Tibial nerve (tissue), 4 donors: ENCODE measurements around the gene STAB2. TPM values are rescaled to one million over a fixed set of nuclear protein-coding genes. Genes with fewer than 3 reads are reported as not detected.

Source experiments
- DNase-seq, 2 donors: peaks; one replicate each; pipeline ENCODE4 v3.0.0-alpha.2; 2019; ENCODE audit warnings: low spot score in 2 of 2
- H3K27ac ChIP-seq, 4 donors: fragments of 200-600 bp; sonication (generic) in 3 of 4; one replicate each; pipeline ENCODE4 v1.5.1; 2017 to 2019; ENCODE audit warnings: mild to moderate bottlenecking in 1 of 4
- H3K27me3 ChIP-seq, 2 donors: fragments of 200-600 bp; sonication (generic) in 1 of 2; one replicate each; pipeline versions ENCODE4 v1.5.1 to v1.6.0; 2017 to 2019
- H3K36me3 ChIP-seq, 3 donors: fragments of 200-600 bp; sonication (generic); one replicate each; pipeline ENCODE4 v1.5.1; 2018 to 2019
- H3K4me1 ChIP-seq, 4 donors: fragments of 200-600 bp; sonication (generic) in 3 of 4; one replicate each; pipeline ENCODE4 v1.5.1; 2017 to 2019
- H3K4me3 ChIP-seq, 4 donors: fragments of 200-600 bp; sonication (generic) in 3 of 4; one replicate each; pipeline ENCODE4 v1.5.1; 2017 to 2019; ENCODE audit warnings: mild to moderate bottlenecking in 1 of 4, moderate library complexity in 1 of 4
- H3K9me3 ChIP-seq, 4 donors: fragments of 200-600 bp; sonication (generic) in 3 of 4; one replicate each; pipeline ENCODE4 v1.5.1; 2017 to 2019
- EP300 ChIP-seq, 2 donors: sonication (generic); formaldehyde crosslinking; IDR thresholded peaks; one replicate each; pipeline ENCODE4 v1.6.1; 2017; ENCODE audit warnings: antibody characterized with exemption in 2 of 2, mild to moderate bottlenecking in 1 of 2
- POLR2A ChIP-seq, 2 donors: fragments of 450-650 bp; IDR thresholded peaks; one replicate each; pipeline ENCODE4 v1.6.1; 2017; ENCODE audit warnings: antibody characterized with exemption in 2 of 2, mild to moderate bottlenecking in 2 of 2, moderate library complexity in 2 of 2
- WGBS, 2 donors: methylation state at CpG; one replicate each; pipeline ENCODE4 v1.1.5; 2018; 5-methylcytosine and 5-hydroxymethylcytosine counted together
- total RNA-seq, 4 donors: library from RNA; depleted of rRNA; stranded (reverse); fragments of >200 nt; gene quantifications; one replicate each; pipeline ENCODE4 v1.1.0, GENCODE V29; 2016
- TF ChIP-seq, protein P1 (sequence below), 5 experiments: fragments of 200-600 bp in 3 of 5; fragments of 450-650 bp in 2 of 5; sonication (generic) in 3 of 5; IDR thresholded peaks; one replicate each; pipeline ENCODE4 v1.5.1; 2016 to 2019; ENCODE audit warnings: antibody characterized with exemption in 5 of 5, mild to moderate bottlenecking in 3 of 5, moderate library complexity in 2 of 5

Gene STAB2
- total RNA-seq, 4 donors from 2014 or later, result 0.20 TPM; not detected in 3

DNA sequence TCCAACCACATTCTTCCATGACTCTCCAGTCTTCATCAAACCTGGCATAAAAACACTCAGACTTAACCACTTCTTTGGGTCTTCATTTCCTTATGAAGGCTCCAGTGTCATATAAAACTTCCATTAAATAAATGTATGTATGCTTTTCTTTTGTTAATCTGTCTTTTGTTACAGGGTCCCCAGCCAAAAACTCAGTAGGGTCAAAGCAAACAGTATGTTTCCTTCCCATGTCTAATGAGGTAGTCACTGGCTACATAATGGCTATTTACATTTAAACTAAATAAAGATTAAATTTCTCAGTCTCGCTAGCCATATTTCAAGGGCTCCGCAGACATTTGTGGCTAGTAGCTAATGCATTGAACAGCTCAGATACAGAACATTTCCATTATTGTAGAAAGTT is 40.1 kb upstream of the STAB2 start:
- no peaks in the 10 kb centered on the region for H3K4me1 ChIP-seq
- 79 to 95% methylated on average over 2 of the region's 2 CpGs for WGBS, 2 donors
- TF ChIP-seq EP300 (IDR thresholded peaks at IDR 0.05), result no peak
- TF ChIP-seq, protein P1, sequence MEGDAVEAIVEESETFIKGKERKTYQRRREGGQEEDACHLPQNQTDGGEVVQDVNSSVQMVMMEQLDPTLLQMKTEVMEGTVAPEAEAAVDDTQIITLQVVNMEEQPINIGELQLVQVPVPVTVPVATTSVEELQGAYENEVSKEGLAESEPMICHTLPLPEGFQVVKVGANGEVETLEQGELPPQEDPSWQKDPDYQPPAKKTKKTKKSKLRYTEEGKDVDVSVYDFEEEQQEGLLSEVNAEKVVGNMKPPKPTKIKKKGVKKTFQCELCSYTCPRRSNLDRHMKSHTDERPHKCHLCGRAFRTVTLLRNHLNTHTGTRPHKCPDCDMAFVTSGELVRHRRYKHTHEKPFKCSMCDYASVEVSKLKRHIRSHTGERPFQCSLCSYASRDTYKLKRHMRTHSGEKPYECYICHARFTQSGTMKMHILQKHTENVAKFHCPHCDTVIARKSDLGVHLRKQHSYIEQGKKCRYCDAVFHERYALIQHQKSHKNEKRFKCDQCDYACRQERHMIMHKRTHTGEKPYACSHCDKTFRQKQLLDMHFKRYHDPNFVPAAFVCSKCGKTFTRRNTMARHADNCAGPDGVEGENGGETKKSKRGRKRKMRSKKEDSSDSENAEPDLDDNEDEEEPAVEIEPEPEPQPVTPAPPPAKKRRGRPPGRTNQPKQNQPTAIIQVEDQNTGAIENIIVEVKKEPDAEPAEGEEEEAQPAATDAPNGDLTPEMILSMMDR (IDR thresholded peaks at IDR 0.05), result no peak
- peaks cover 0 to 5% (median 0%) of the 10 kb centered on the region in 4 donors for H3K9me3 ChIP-seq
- H3K27ac ChIP-seq, result no peak overlapping the region
- H3K36me3 ChIP-seq, result no peaks in the 10 kb centered on the region
- no peak overlapping the region for H3K4me3 ChIP-seq
- DNase-seq, result no peak
- no peaks in the 10 kb centered on the region for H3K27me3 ChIP-seq

DNA sequence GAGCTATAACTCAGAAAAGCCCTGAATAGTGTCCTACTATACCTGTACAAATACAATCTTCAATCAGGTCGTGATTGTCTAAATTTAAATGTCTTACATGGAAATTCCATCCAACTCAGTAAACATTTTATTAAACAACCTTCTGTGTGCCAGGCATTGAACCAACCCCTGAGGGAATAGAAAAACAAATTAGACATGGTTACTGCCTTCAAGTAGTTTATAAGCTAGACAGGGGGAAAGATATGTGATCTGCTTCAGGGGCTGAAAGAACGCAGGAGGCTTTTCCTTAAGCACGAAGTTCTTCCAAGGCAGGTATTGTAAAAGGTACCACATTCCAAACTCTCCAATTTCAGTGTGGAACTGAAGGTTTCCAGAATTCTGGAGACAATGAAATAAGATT is 39.7 kb upstream of the STAB2 start:
- no peaks in the 10 kb centered on the region for H3K4me1 ChIP-seq
- H3K4me3 ChIP-seq, result no peak overlapping the region
- 46 to 61% methylated on average over 3 of the region's 3 CpGs for WGBS, 2 donors
- no peak overlapping the region for H3K27ac ChIP-seq
- H3K36me3 ChIP-seq, result no peaks in the 10 kb centered on the region
- no peak for DNase-seq
- TF ChIP-seq POLR2A (IDR thresholded peaks at IDR 0.05), result no peak
- no peak for TF ChIP-seq EP300 (IDR thresholded peaks at IDR 0.05)
- TF ChIP-seq, protein P1 (IDR thresholded peaks at IDR 0.05), result no peak
- H3K9me3 ChIP-seq, result peaks cover 0 to 5% (median 0%) of the 10 kb centered on the region in 4 donors
- H3K27me3 ChIP-seq, result no peaks in the 10 kb centered on the region

- DNase-seq, result no peak
- no peaks in the 10 kb centered on the region for H3K36me3 ChIP-seq
- WGBS, 2 donors, result 73 to 77% methylated on average over 6 of the region's 6 CpGs
- no peak overlapping the region for H3K27ac ChIP-seq
- H3K27me3 ChIP-seq, result no peaks in the 10 kb centered on the region
- H3K4me1 ChIP-seq, result no peaks in the 10 kb centered on the region
- H3K9me3 ChIP-seq, result peaks cover 0 to 5% (median 0%) of the 10 kb centered on the region in 4 donors
- H3K4me3 ChIP-seq, result no peak overlapping the region
- TF ChIP-seq, protein P1 (IDR thresholded peaks at IDR 0.05), result no peak
- TF ChIP-seq EP300 (IDR thresholded peaks at IDR 0.05) (no peak), POLR2A (IDR thresholded peaks at IDR 0.05) (no peak)
Observed at GRCh38 chr12:103547929-103548328, 39.1 kb upstream of the STAB2 start.

DNA sequence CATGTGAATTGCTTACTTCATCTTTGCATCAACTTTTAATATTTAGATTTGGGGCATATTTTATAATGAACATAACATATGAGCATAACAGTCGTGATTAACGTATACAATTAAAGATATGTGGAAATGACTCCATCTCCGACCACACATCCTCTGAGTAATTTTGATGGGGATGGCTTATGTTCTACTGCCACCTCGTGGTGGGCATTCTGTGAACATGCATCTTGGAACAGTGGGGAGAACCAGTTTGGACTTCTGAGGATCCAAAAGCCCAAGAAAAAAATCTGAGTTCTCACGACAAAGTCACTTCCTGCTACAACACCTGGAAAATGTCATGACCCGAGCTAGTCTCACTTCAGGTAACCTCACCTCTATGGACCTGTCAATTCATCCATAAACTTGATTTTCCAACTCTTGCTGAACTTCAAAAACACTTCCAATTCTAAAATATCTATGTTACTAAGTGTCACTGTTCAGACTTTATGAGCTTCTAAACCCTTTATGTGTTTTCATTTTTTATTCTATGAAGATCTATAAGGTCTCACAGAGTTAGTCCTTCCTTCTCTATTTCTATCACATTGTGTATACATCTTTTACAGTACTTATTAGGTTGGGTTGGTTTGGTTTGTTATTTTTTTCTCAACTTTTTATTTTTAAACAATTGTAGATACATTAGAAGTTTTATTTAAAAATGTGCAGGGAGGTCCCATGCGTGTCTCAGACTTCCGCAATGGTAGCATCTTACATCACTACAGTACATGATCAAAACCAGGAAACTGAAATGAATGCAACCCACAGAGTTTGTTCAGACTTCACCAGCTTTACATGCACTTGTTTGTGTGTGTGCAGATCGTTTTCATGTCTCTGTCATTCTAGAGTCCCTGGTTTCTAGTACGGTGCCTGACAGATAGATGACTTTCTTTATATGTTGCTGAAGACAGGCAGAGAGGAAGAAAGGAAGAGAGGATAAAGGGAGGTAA is 38.2 kb upstream of the STAB2 start:
- no peak overlapping the region for H3K27ac ChIP-seq
- 27 to 29% methylated on average over 10 of the region's 10 CpGs for WGBS, 2 donors
- no peaks in the 10 kb centered on the region for H3K4me1 ChIP-seq
- no peaks in the 10 kb centered on the region for H3K36me3 ChIP-seq
- H3K27me3 ChIP-seq, result no peaks in the 10 kb centered on the region
- TF ChIP-seq POLR2A (IDR thresholded peaks at IDR 0.05), result no peak
- TF ChIP-seq, protein P1 (IDR thresholded peaks at IDR 0.05), result peak; percentile 77 to 80 (median 79)
- H3K4me3 ChIP-seq, result no peak overlapping the region
- DNase-seq, result peak; percentile 50 to 89
- peaks cover 0 to 4% (median 0%) of the 10 kb centered on the region in 4 donors for H3K9me3 ChIP-seq
